GM12865 (cell line): Measurements from ENCODE around the gene MT1H.
A peak's percentile ranks its signal among the peaks of the same experiment; 100 is the strongest.

Source experiments
- DNase-seq: peaks from one replicate; pipeline ENCODE4 v3.0.0; 2010; ENCODE audit warnings: low read depth
- H3K4me3 ChIP-seq: 2 replicates; pipeline ENCODE4 v1.5.1; 2011; ENCODE audit warnings: mild to moderate bottlenecking, low read depth, low read length, control low read depth
- CTCF ChIP-seq: IDR thresholded peaks from 2 replicates; pipeline ENCODE4 v1.5.1; 2011; ENCODE audit warnings: low read length, control low read depth, low read depth, inconsistent platforms; ENCODE audit not compliant: insufficient read depth; ENCODE audit errors: missing control alignments

MT1H gene

DNA sequence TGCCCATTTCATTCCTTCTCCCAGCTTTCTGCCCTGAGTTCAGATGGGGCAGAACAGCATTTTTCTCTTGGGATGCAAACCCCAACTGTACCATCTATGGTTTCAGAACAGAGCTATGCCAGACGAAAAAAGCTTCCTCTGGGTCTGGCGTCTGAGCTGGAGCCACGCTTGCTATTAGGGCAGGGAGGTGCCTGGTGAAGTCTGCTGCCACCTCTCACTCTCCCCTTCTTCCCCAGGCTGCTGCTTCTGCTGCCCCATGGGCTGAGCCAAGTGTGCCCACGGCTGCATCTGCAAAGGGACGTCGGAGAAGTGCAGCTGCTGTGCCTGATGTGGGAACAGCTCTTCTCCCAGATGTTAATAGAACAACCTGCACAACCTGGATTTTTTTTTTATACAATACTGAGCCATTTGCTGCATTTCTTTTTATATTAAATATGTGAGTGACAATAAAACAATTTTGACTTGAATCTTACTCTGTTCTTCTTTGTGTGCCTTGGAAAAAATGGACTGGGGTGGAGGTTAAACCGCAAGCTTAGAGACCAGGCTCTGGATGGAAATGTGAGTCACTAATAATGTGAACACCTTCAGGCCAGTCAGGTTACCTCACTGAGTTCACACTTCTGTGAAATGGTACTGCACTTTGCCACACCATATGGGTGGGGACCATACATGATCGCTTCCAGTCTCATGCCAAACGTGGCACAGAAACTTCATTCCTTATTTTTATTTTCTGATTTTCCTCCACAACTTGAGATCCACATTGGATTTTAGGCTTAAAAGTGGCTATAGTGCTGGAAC lies 32.8 kb upstream of the MT1H start:
- no peak for TF ChIP-seq CTCF
- DNase-seq = no peak

DNA sequence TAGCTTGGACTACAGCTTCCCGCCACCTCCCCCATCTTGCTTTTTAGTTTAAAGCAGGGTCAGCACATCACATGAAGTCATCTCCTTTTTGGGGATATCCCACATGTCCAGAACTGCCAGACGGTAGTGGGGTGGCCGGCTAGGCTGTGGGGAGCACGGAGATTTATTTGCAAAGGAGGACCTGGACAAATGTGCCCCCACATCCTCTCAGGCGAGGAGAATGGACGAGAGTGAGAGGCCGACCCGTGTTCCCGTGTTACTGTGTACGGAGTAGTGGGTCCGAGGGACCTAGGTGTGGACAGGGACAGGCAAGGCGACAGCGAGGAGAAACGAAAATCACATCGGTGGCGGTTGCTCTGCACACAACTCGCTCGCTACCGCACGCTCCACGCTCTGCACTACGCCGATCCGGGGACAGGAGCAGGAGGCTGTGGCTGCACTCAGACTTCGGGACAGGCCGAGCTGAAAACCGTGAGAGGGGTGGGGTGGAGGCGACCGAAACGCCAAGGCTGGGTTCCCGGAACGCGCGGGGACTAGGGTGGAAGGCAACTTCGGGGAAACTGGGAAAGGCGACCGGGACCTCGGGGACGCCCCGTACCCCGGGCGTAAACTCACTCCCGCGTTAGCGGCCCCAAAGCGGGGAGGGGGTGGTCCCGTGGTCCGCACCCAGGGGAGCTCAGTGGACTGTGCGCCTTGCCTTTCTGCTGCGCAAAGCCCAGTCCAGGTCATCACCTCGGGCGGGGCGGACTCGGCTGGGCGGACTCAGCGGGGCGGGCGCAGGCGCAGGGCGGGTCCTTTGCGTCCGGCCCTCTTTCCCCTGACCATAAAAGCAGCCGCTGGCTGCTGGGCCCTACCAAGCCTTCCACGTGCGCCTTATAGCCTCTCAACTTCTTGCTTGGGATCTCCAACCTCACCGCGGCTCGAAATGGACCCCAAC lies 31.5 kb upstream of the MT1H start, which contains the start of gene MT1A:
TSS of gene MT1A (plus strand) at position 853 of the 937 bp plus-strand sequence. CDS start at position 926, 73 bp downstream.
- H3K4me3 ChIP-seq = no peak within 1 kb of the TSS
- TF ChIP-seq CTCF = no peak
- no peak for DNase-seq

More for the DNA sequence above, 32.8 kb upstream of the MT1H start:
- no peak overlapping the region for H3K4me3 ChIP-seq

DNA sequence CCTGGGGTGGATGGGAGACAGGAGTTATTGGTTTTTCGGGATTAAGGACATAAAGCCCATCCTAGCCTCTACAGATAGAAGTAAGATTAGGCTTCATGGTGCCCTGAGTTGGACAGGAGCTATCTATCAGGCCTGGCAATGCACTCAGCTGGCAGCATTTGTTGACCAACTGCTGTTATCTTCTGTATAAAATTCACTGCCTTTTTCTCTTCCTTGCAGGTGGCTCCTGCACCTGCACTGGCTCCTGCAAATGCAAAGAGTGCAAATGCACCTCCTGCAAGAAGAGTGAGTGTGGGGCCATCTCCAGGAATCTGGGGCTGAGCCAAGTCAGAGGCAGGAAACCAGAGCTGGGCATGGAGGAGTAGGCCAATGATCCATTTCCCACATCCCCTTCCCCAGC lies 30.6 kb upstream of the MT1H start:
- H3K4me3 ChIP-seq = no peak overlapping the region
- no peak for DNase-seq
- no peak for TF ChIP-seq CTCF

GRCh38 chr16:56640076-56640475 lies 29.5 kb upstream of the MT1H start:
- H3K4me3 ChIP-seq = no peak overlapping the region
- DNase-seq = no peak
- TF ChIP-seq CTCF = no peak

GRCh38 chr16:56641166-56641565 lies 28.4 kb upstream of the MT1H start:
- no peak overlapping the region for H3K4me3 ChIP-seq
- TF ChIP-seq CTCF = no peak
- DNase-seq = no peak

- no peak overlapping the region for H3K4me3 ChIP-seq
- peak; percentile 6 for TF ChIP-seq CTCF
- DNase-seq = peak; percentile 59
Measured at GRCh38 chr16:56643080-56643778, 26.4 kb upstream of the MT1H start.
